WTC11 (cell line): Measurements from ENCODE around the gene PLK3. TPM values are rescaled to one million over a fixed set of nuclear protein-coding genes. Genes with fewer than 3 reads are reported as not detected.

Experiments used
- ATAC-seq: fragments of 200-7000 bp; cut with Tn5 transposase; 2 replicates; pipeline ENCODE4 v1.10.0; 2021; ENCODE audit warnings: mild to moderate bottlenecking, moderate library complexity
- CTCF ChIA-PET: fragments of 300-600 bp; sonication (Branson Sonifier 250); formaldehyde crosslinking; loops from one replicate; lab custom pipeline; 2021; ENCODE audit warnings: antibody characterized with exemption; lab: Charles Lee
- POLR2A ChIA-PET: fragments of 350-600 bp; sonication (Branson Sonifier 250); formaldehyde crosslinking; loops from one replicate; lab custom pipeline; 2021; ENCODE audit warnings: antibody characterized with exemption; lab: Charles Lee
- DNase-seq: peaks from one replicate; pipeline ENCODE4 v3.0.0; 2021; ENCODE audit warnings: low spot score
- H3K27ac Mint-ChIP-seq: 2 replicates; pipeline ENCODE4 v1.8.0; 2021; ENCODE audit warnings: mixed read lengths
- H3K27me3 Mint-ChIP-seq: 2 replicates; pipeline ENCODE4 v1.8.0; 2021; ENCODE audit warnings: low read depth, mild to moderate bottlenecking, moderate library complexity, mixed read lengths
- H3K36me3 Mint-ChIP-seq: 2 replicates; pipeline ENCODE4 v1.8.0; 2021; ENCODE audit warnings: mixed read lengths
- H3K4me1 Mint-ChIP-seq: 2 replicates; pipeline ENCODE4 v1.8.0; 2022; ENCODE audit warnings: mixed read lengths
- H3K4me3 Mint-ChIP-seq: 2 replicates; pipeline ENCODE4 v1.8.0; 2021; ENCODE audit warnings: mild to moderate bottlenecking, moderate library complexity, mixed read lengths
- H3K9me3 Mint-ChIP-seq: 2 replicates; pipeline ENCODE4 v1.8.0; 2021; ENCODE audit warnings: mixed read lengths
- AFF4 ChIP-seq: sonication (generic); formaldehyde crosslinking; IDR thresholded peaks from 2 replicates; pipeline ENCODE4 v1.8.1; 2023; ENCODE audit warnings: mild to moderate bottlenecking, missing genetic modification reagents, borderline replicate concordance
- AR ChIP-seq: fragments of 250-450 bp; sonication (Bioruptor Pico); IDR thresholded peaks from 2 replicates; pipeline ENCODE4 v1.9.0; 2021; ENCODE audit warnings: mild to moderate bottlenecking
- ATF1 ChIP-seq: sonication (generic); formaldehyde crosslinking; IDR thresholded peaks from 2 replicates; pipeline ENCODE4 v1.8.1; 2023; ENCODE audit warnings: mild to moderate bottlenecking, moderate library complexity, missing genetic modification reagents
- CREB1 ChIP-seq: sonication (generic); formaldehyde crosslinking; IDR thresholded peaks from 2 replicates; pipeline ENCODE4 v1.8.0; 2023; ENCODE audit warnings: mild to moderate bottlenecking, missing genetic modification reagents
- E2F1 ChIP-seq: sonication (generic); formaldehyde crosslinking; IDR thresholded peaks from 2 replicates; pipeline ENCODE4 v1.8.0; 2022; ENCODE audit warnings: mild to moderate bottlenecking, missing genetic modification reagents
- ETV6 ChIP-seq: sonication (generic); formaldehyde crosslinking; IDR thresholded peaks from 2 replicates; pipeline ENCODE4 v1.8.1; 2022; ENCODE audit warnings: mild to moderate bottlenecking, missing genetic modification reagents
- FOXJ3 ChIP-seq: sonication (generic); formaldehyde crosslinking; IDR thresholded peaks from 2 replicates; pipeline ENCODE4 v1.9.0; 2021; ENCODE audit warnings: missing genetic modification reagents, mild to moderate bottlenecking, borderline replicate concordance
- GABPB1 ChIP-seq: sonication (generic); formaldehyde crosslinking; IDR thresholded peaks from 2 replicates; pipeline ENCODE4 v1.8.1; 2023; ENCODE audit warnings: mild to moderate bottlenecking, missing genetic modification reagents
- GRHL2 ChIP-seq: fragments of 250-450 bp; sonication (Bioruptor Pico); IDR thresholded peaks from 2 replicates; pipeline ENCODE4 v1.8.0; 2022; ENCODE audit warnings: mild to moderate bottlenecking, moderate library complexity; ENCODE audit not compliant: insufficient replicate concordance, severe bottlenecking
- GTF2I ChIP-seq: fragments of 250-450 bp; sonication (Bioruptor Pico); conservative IDR thresholded peaks from 2 replicates; pipeline ENCODE4 v1.4.0; 2021; ENCODE audit warnings: mild to moderate bottlenecking
- HMGXB4 ChIP-seq: sonication (generic); formaldehyde crosslinking; IDR thresholded peaks from 2 replicates; pipeline ENCODE4 v1.8.1; 2023; ENCODE audit warnings: mild to moderate bottlenecking, moderate library complexity, missing genetic modification reagents
- JAZF1 ChIP-seq: fragments of 250-450 bp; sonication (Bioruptor Pico); IDR thresholded peaks from 2 replicates; pipeline ENCODE4 v1.9.0; 2021; ENCODE audit warnings: moderate library complexity, mild to moderate bottlenecking, inconsistent platforms
- JUN ChIP-seq: sonication (generic); formaldehyde crosslinking; IDR thresholded peaks from 2 replicates; pipeline ENCODE4 v1.8.0; 2023; ENCODE audit warnings: mild to moderate bottlenecking, missing genetic modification reagents
- MLX ChIP-seq: sonication (generic); formaldehyde crosslinking; IDR thresholded peaks from 2 replicates; pipeline ENCODE4 v1.8.1; 2023; ENCODE audit warnings: mild to moderate bottlenecking, missing genetic modification reagents, moderate library complexity
- NFATC4 ChIP-seq: fragments of 250-450 bp; sonication (Bioruptor Pico); IDR thresholded peaks from 2 replicates; pipeline ENCODE4 v1.9.0; 2021; ENCODE audit warnings: mild to moderate bottlenecking
- NR2C2 ChIP-seq: sonication (generic); formaldehyde crosslinking; IDR thresholded peaks from 2 replicates; pipeline ENCODE4 v1.8.0; 2022; ENCODE audit warnings: mild to moderate bottlenecking, missing genetic modification reagents
- PRRX2 ChIP-seq: fragments of 250-450 bp; sonication (Bioruptor Pico); IDR thresholded peaks from 2 replicates; pipeline ENCODE4 v1.8.0; 2021; ENCODE audit warnings: mild to moderate bottlenecking
- SMAD3 ChIP-seq: sonication (generic); formaldehyde crosslinking; IDR thresholded peaks from 2 replicates; pipeline ENCODE4 v1.8.0; 2022; ENCODE audit warnings: missing genetic modification reagents, mild to moderate bottlenecking, borderline replicate concordance
- ZNF281 ChIP-seq: sonication (generic); formaldehyde crosslinking; IDR thresholded peaks from 2 replicates; pipeline ENCODE4 v1.8.0; 2023; ENCODE audit warnings: mild to moderate bottlenecking, missing genetic modification reagents
- ZNF396 ChIP-seq: fragments of 250-450 bp; sonication (Bioruptor Pico); IDR thresholded peaks from 2 replicates; pipeline ENCODE4 v1.8.0; 2021; ENCODE audit warnings: mild to moderate bottlenecking, moderate library complexity, borderline replicate concordance
- ZNF512 ChIP-seq: sonication (generic); formaldehyde crosslinking; IDR thresholded peaks from 2 replicates; pipeline ENCODE4 v1.8.1; 2022; ENCODE audit warnings: missing genetic modification reagents, borderline replicate concordance
- total RNA-seq: library from RNA; stranded (reverse); gene quantifications from 3 replicates; pipeline ENCODE4 v1.2.3, GENCODE V29; 2021

Gene PLK3
- total RNA-seq, 1 experiment from 2014 or later: 16.4 TPM

- POLR2A ChIA-PET: interaction anchor here (0.6 to 2.7 kb wide), 10 partner anchors 9 to 845 kb away, joined by 3 to 19 read pairs (median 4); partner anchors contain the start of genes EIF2B3, PLK3 and RPS8
- ATAC-seq (peak; percentile 19), DNase-seq (peak; percentile 64)
- Mint-ChIP-seq H3K27ac (no peak overlapping the region), H3K4me3 (peak overlapping the region; percentile 62), H3K36me3 (peaks cover 12% of the 10 kb centered on the region), H3K4me1 (peaks cover 28% of the 10 kb centered on the region), H3K9me3 (no peaks in the 10 kb centered on the region), H3K27me3 (peaks cover 12% of the 10 kb centered on the region)
- CTCF ChIA-PET: interaction anchor here (0.6 to 3.3 kb wide), 21 partner anchors 9 to 228 kb away, joined by 3 to 21 read pairs (median 3); partner anchors contain the start of genes BTBD19, DYNLT4, HECTD3 and PLK3
- no peak for TF ChIP-seq AR (CRISPR knock-in tag)
- TF ChIP-seq JAZF1 (CRISPR knock-in tag): no peak
- no peak for TF ChIP-seq ZNF396
- TF ChIP-seq FOXJ3 (CRISPR knock-in tag): no peak
- no peak; the same call in 1 of the 2 replicates for TF ChIP-seq SMAD3 (CRISPR knock-in tag)
- TF ChIP-seq GRHL2 (CRISPR knock-in tag): no peak
- TF ChIP-seq GTF2I (CRISPR knock-in tag): no peak
- no peak for TF ChIP-seq AFF4 (CRISPR knock-in tag)
- TF ChIP-seq ZNF281 (CRISPR knock-in tag): no peak
- TF ChIP-seq ATF1 (CRISPR knock-in tag): no peak
- TF ChIP-seq PRRX2 (CRISPR knock-in tag): no peak
- TF ChIP-seq NR2C2 (CRISPR knock-in tag): no peak
- peak; percentile 58; the same call in 1 of the 2 replicates for TF ChIP-seq HMGXB4 (CRISPR knock-in tag)
- TF ChIP-seq ETV6 (CRISPR knock-in tag): 0 out of 2 replicates have a peak, but pooled peaks have one; percentile 44
- TF ChIP-seq CREB1 (CRISPR knock-in tag): no peak
- 0 out of 2 replicates have a peak, but pooled peaks have one; percentile 55 for TF ChIP-seq GABPB1
- TF ChIP-seq MLX (CRISPR knock-in tag): no peak
- peak; percentile 51; the same call in 1 of the 2 replicates for TF ChIP-seq JUN (CRISPR knock-in tag)
- TF ChIP-seq E2F1 (CRISPR knock-in tag): peak; percentile 53; the same call in 1 of the 2 replicates
- no peak for TF ChIP-seq ZNF512 (CRISPR knock-in tag)
- TF ChIP-seq NFATC4 (CRISPR knock-in tag): no peak
These were observed 15.8 kb upstream of the PLK3 start for GRCh38 chr1:44784094-44785028.
